H1 (cell line): ENCODE results near the gene WWC2. TPM values are rescaled to one million over a fixed set of nuclear protein-coding genes. Genes with fewer than 3 reads are reported as not detected.

Experiments
- CTCF ChIA-PET: fragments of 300-600 bp; sonication (Branson Sonifier 250); formaldehyde crosslinking; loops from one replicate; lab custom pipeline; 2021; ENCODE audit not compliant: partially characterized antibody; lab: Charles Lee
- POLR2A ChIA-PET: fragments of 300-600 bp; sonication (Branson Sonifier 250); formaldehyde crosslinking; loops from one replicate; lab custom pipeline; 2021; ENCODE audit warnings: inconsistent platforms; ENCODE audit not compliant: partially characterized antibody; lab: Charles Lee
- DNase-seq, 2 experiments: peaks; one replicate each; pipeline versions ENCODE4 v3.0.0 to v3.0.0-alpha.2; 2010 to 2022; ENCODE audit warnings: low spot score in 2 of 2, low read depth in 1 of 2, mixed read lengths in 1 of 2
- FAIRE-seq: peaks from 2 replicates; lab custom pipeline; 2011; peaks lifted over from hg19 to GRCh38; lab: Jason Lieb, UNC
- H2AFZ ChIP-seq: 2 replicates; pipeline ENCODE4 v1.8.1; 2012; ENCODE audit warnings: low read length, inconsistent platforms
- H2AK5ac ChIP-seq: 2 replicates; pipeline ENCODE4 v1.6.1; 2013; ENCODE audit warnings: low read depth, low read length
- H2BK120ac ChIP-seq: replicated peaks from 2 replicates; pipeline ENCODE3; 2013; ENCODE audit warnings: low read depth, low read length, inconsistent platforms
- H2BK12ac ChIP-seq: 2 replicates; pipeline ENCODE4 v1.6.1; 2013; ENCODE audit warnings: low read depth, low read length
- H2BK15ac ChIP-seq: 2 replicates; pipeline ENCODE4 v1.6.1; 2013; ENCODE audit warnings: low read length
- H2BK20ac ChIP-seq: 2 replicates; pipeline ENCODE4 v1.6.1; 2013; ENCODE audit warnings: low read length
- H2BK5ac ChIP-seq: 2 replicates; pipeline ENCODE4 v1.6.1; 2013; ENCODE audit warnings: low read depth, low read length
- H3K14ac ChIP-seq: 2 replicates; pipeline ENCODE4 v1.6.1; 2013; ENCODE audit warnings: inconsistent platforms; ENCODE audit not compliant: insufficient read length
- H3K18ac ChIP-seq: 2 replicates; pipeline ENCODE4 v1.6.1; 2013; ENCODE audit warnings: low read length; ENCODE audit errors: extremely low read depth
- H3K23ac ChIP-seq: 2 replicates; pipeline ENCODE4 v1.6.1; 2013; ENCODE audit warnings: inconsistent platforms; ENCODE audit not compliant: insufficient read length
- H3K23me2 ChIP-seq: 2 replicates; pipeline ENCODE4 v1.6.1; 2013; ENCODE audit warnings: low read depth, low read length
- H3K27ac ChIP-seq: 2 replicates; pipeline ENCODE4 v1.6.1; 2011; ENCODE audit warnings: low read depth, low read length, inconsistent platforms
- H3K27me3 ChIP-seq, 4 experiments: replicated peaks in 1 of 4; 1 replicate in 1 of 4; 2 replicates in 3 of 4; pipeline versions ENCODE4 v1.6.1 to v1.8.1; 2011 to 2013; ENCODE audit warnings: low read length in 3 of 4, mild to moderate bottlenecking in 3 of 4, inconsistent platforms in 2 of 4, mixed read lengths in 2 of 4, moderate library complexity in 1 of 4; ENCODE audit not compliant: control insufficient read depth in 3 of 4, insufficient read depth in 3 of 4; ENCODE audit errors: extremely low read depth in 1 of 4
- H3K36me3 ChIP-seq, 4 experiments: 2 replicates each; pipeline versions ENCODE4 v1.6.1 to v1.8.1; 2011 to 2013; ENCODE audit warnings: mild to moderate bottlenecking in 4 of 4, low read length in 3 of 4, moderate library complexity in 2 of 4, control low read depth in 1 of 4, inconsistent platforms in 1 of 4; ENCODE audit not compliant: insufficient read depth in 4 of 4, control insufficient read depth in 2 of 4
- H3K4ac ChIP-seq: replicated peaks from 2 replicates; pipeline ENCODE3; 2013; ENCODE audit warnings: low read length, low read depth, mixed read lengths, inconsistent platforms; ENCODE audit not compliant: insufficient read length
- H3K4me1 ChIP-seq, 4 experiments: replicated peaks in 1 of 4; 1 replicate in 1 of 4; 2 replicates in 3 of 4; pipeline versions ENCODE4 v1.6.1 to v1.8.1; 2011 to 2013; ENCODE audit warnings: low read length in 3 of 4, inconsistent platforms in 2 of 4, mixed read lengths in 1 of 4; ENCODE audit not compliant: insufficient read depth in 4 of 4, control insufficient read depth in 3 of 4
- H3K4me2 ChIP-seq, 2 experiments: 2 replicates each; pipeline versions ENCODE4 v1.6.1 to v1.8.1; 2011 to 2013; ENCODE audit warnings: low read depth in 2 of 2, low read length in 2 of 2, control low read depth in 1 of 2, inconsistent platforms in 1 of 2, mild to moderate bottlenecking in 1 of 2; ENCODE audit not compliant: insufficient read depth in 1 of 2
- H3K4me3 ChIP-seq, 4 experiments: fragments of 200-600, 300-600 bp in 1 of 4; sonication (generic), shearing (Covaris generic), sonication (Bioruptor Twin) in 1 of 4; 2 replicates each; pipeline versions ENCODE4 v1.5.1 to v1.8.1; 2011 to 2016; ENCODE audit warnings: low read length in 4 of 4, low read depth in 3 of 4, control low read depth in 2 of 4, inconsistent platforms in 2 of 4, mild to moderate bottlenecking in 2 of 4, mixed read lengths in 1 of 4, moderate library complexity in 1 of 4; ENCODE audit not compliant: insufficient read depth in 2 of 4; ENCODE audit errors: extremely low read depth in 1 of 4
- H3K56ac ChIP-seq: replicated peaks from 2 replicates; pipeline ENCODE3; 2013; ENCODE audit warnings: low read depth, mild to moderate bottlenecking, mixed read lengths, low read length, inconsistent platforms; ENCODE audit not compliant: insufficient read length
- H3K79me1 ChIP-seq: 2 replicates; pipeline ENCODE4 v1.6.1; 2013; ENCODE audit warnings: low read depth, low read length, control low read depth
- H3K79me2 ChIP-seq, 2 experiments: 2 replicates each; pipeline versions ENCODE4 v1.6.1 to v1.8.1; 2012 to 2013; ENCODE audit warnings: low read length in 2 of 2, mild to moderate bottlenecking in 2 of 2, inconsistent platforms in 1 of 2; ENCODE audit not compliant: insufficient read depth in 2 of 2, control insufficient read depth in 1 of 2
- H3K9ac ChIP-seq, 4 experiments: replicated peaks in 1 of 4; 1 replicate in 1 of 4; 2 replicates in 3 of 4; pipeline versions ENCODE4 v1.6.1 to v1.8.1; 2011 to 2013; ENCODE audit warnings: low read depth in 3 of 4, low read length in 3 of 4, control low read depth in 2 of 4, mild to moderate bottlenecking in 2 of 4, moderate library complexity in 2 of 4, inconsistent platforms in 1 of 4; ENCODE audit errors: extremely low read depth in 1 of 4
- H3K9me3 ChIP-seq, 2 experiments: 2 replicates each; pipeline versions ENCODE4 v1.6.1 to v1.8.1; 2012 to 2013; ENCODE audit warnings: mild to moderate bottlenecking in 2 of 2, moderate library complexity in 2 of 2, control low read depth in 1 of 2, inconsistent platforms in 1 of 2, low read depth in 1 of 2, low read length in 1 of 2, mixed read lengths in 1 of 2; ENCODE audit not compliant: insufficient read depth in 2 of 2
- H4K20me1 ChIP-seq, 2 experiments: replicated peaks in 1 of 2; 2 replicates each; pipeline versions ENCODE3 to v1.8.1; 2011 to 2013; ENCODE audit warnings: inconsistent platforms in 2 of 2, low read length in 2 of 2, mild to moderate bottlenecking in 1 of 2; ENCODE audit not compliant: insufficient read depth in 2 of 2, control insufficient read depth in 1 of 2
- H4K5ac ChIP-seq: 2 replicates; pipeline ENCODE4 v1.6.1; 2013; ENCODE audit warnings: low read length, low read depth, mixed read lengths, inconsistent platforms; ENCODE audit not compliant: insufficient read length
- H4K8ac ChIP-seq: 2 replicates; pipeline ENCODE4 v1.8.0; 2013; ENCODE audit warnings: mild to moderate bottlenecking, moderate library complexity, low read length, inconsistent platforms; ENCODE audit not compliant: insufficient read depth; ENCODE audit errors: extremely low read depth
- H4K91ac ChIP-seq: replicated peaks from 2 replicates; pipeline ENCODE3; 2013; ENCODE audit warnings: low read length, mixed read lengths, inconsistent platforms; ENCODE audit not compliant: insufficient read length
- CBX5 ChIP-seq: fragments of 300-800, 300-1000 bp; sonication (generic); IDR thresholded peaks from 2 replicates; pipeline ENCODE4 v1.7.1; 2016; ENCODE audit warnings: antibody characterized with exemption, low read length, low read depth
- CHD1 ChIP-seq: IDR thresholded peaks from 2 replicates; pipeline ENCODE4 v1.6.1; 2012; ENCODE audit warnings: low read depth, low read length, improper control_type of control experiment
- CTBP2 ChIP-seq: IDR thresholded peaks from 2 replicates; pipeline ENCODE4 v1.7.0; 2011; ENCODE audit warnings: borderline replicate concordance, mild to moderate bottlenecking, moderate library complexity, mixed read lengths, low read length; ENCODE audit not compliant: insufficient read depth, insufficient read length
- POLR2AphosphoS5 ChIP-seq: IDR thresholded peaks from 2 replicates; pipeline ENCODE4 v1.6.1; 2011; ENCODE audit warnings: low read depth, low read length
- POU5F1 ChIP-seq: IDR thresholded peaks from 2 replicates; pipeline ENCODE4 v1.6.1; 2011; ENCODE audit warnings: low read depth, mild to moderate bottlenecking, low read length, moderate library complexity
- SP1 ChIP-seq: IDR thresholded peaks from 2 replicates; pipeline ENCODE4 v1.6.1; 2011; ENCODE audit warnings: low read depth, low read length
- SRF ChIP-seq: IDR thresholded peaks from 2 replicates; pipeline ENCODE4 v1.6.1; 2011; ENCODE audit warnings: mild to moderate bottlenecking, low read depth, low read length, moderate library complexity
- TAF7 ChIP-seq: optimal IDR thresholded peaks from 2 replicates; pipeline ENCODE3; 2011; ENCODE audit warnings: low read depth, mild to moderate bottlenecking, inconsistent platforms, low read length, moderate library complexity, borderline replicate concordance
- USF2 ChIP-seq: IDR thresholded peaks from 2 replicates; pipeline ENCODE4 v1.6.1; 2011; ENCODE audit warnings: low read length, improper control_type of control experiment
- WGBS, 2 experiments: shearing (Covaris generic) in 1 of 2; methylation state at CpG; one replicate each; pipeline versions ENCODE4 v1.1.6 to v1.1.7; 2013 to 2015; ENCODE audit warnings: low lambda C conversion rate in 2 of 2, mixed read lengths in 2 of 2, inconsistent platforms in 1 of 2, low coverage in 1 of 2, missing lambda C conversion rate in 1 of 2; ENCODE audit not compliant: insufficient replicate concordance in 2 of 2, insufficient coverage in 1 of 2, insufficient read length in 1 of 2; ENCODE audit errors: extremely low coverage in 1 of 2, missing lambda C conversion rate in 1 of 2; 5-methylcytosine and 5-hydroxymethylcytosine counted together
- polyA plus RNA-seq, 7 experiments: library from polyadenylated mRNA; depleted of rRNA in 3 of 7; stranded (reverse) in 5 of 7; unstranded in 2 of 7; fragments of >200 nt in 5 of 7; fragments of 200-250 nt in 2 of 7; gene quantifications; 1 replicate in 5 of 7; 2 replicates in 1 of 7; 4 replicates in 1 of 7; pipeline versions ENCODE4 v1.2.1 to v1.2.3, GENCODE V29; 2011 to 2013; ENCODE audit warnings: missing spikeins in 2 of 7, mixed read lengths in 2 of 7
- total RNA-seq: library from RNA; stranded (reverse); fragmentation: NEBNext Ultra II Directional; extraction: Animal tissue kit (Norgen Biotek cat#: 25700); gene quantifications from 2 replicates; pipeline ENCODE4 v1.2.1, GENCODE V29; 2021

WWC2 gene
- total and polyA plus RNA-seq, 2 of the 8 experiments (the other 6 are each of a cell fraction or from before 2014, with no cell fraction given) = 17.6 to 135 TPM

DNA sequence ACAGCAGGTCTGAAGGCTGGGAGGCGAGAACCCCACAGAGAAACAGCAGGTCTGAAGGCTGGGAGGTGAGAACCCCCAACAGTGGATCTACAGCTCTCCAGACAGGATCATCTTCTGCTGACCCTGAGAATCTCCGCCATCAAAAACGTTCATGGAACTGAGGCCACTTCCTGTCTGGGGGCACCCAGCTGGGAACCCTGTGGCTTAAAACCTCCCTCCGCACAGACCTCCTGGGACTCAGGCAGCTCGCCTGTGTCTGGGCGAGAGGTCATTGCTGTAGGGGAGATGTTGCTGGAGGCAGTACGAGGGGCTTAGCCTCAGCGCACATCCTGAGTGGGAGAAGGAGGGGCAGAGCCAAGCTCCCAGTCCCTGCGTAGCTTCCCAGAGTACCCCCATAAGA, 238.3 kb downstream of the WWC2 start:
- no peak overlapping the region for H3K4ac ChIP-seq
- H3K23ac ChIP-seq = no peak overlapping the region
- no peak overlapping the region for H2AFZ ChIP-seq
- 92% methylated on average over 8 of the region's 9 CpGs; no CpG with 5 or more reads in 1 of the 2 experiments for WGBS, 2 experiments
- no peak overlapping the region for H2BK15ac ChIP-seq
- H3K79me1 ChIP-seq = no peaks in the 10 kb centered on the region
- H3K4me3 ChIP-seq = no peak overlapping the region
- H3K4me1 ChIP-seq = no peaks in the 10 kb centered on the region
- H4K91ac ChIP-seq = no peak overlapping the region
- H3K9me3 ChIP-seq = no peaks in the 10 kb centered on the region
- no peak overlapping the region for H3K27ac ChIP-seq
- H4K8ac ChIP-seq = no peak overlapping the region
- FAIRE-seq = no peak
- H3K4me2 ChIP-seq = no peak overlapping the region
- CTCF ChIA-PET = no interaction called here
- no peak overlapping the region for H2BK12ac ChIP-seq
- DNase-seq = no peak
- H3K18ac ChIP-seq = no peak overlapping the region
- H4K20me1 ChIP-seq = no peaks in the 10 kb centered on the region
- POLR2A ChIA-PET = no interaction called here
- no peak overlapping the region for H3K9ac ChIP-seq
- no peak overlapping the region for H2AK5ac ChIP-seq
- no peak overlapping the region for H2BK5ac ChIP-seq
- no peak overlapping the region for H2BK20ac ChIP-seq
- no peaks in the 10 kb centered on the region for H3K36me3 ChIP-seq
- H3K23me2 ChIP-seq = peaks cover 2% of the 10 kb centered on the region; the same call in 1 of the 2 replicates
- no peaks in the 10 kb centered on the region for H3K79me2 ChIP-seq
- no peak overlapping the region for H3K14ac ChIP-seq
- H3K27me3 ChIP-seq = peaks cover 0 to 1% (median 0%) of the 10 kb centered on the region in 4 experiments; a peak in 1 of 7 replicates
- H3K56ac ChIP-seq = no peak overlapping the region
- no peak for TF ChIP-seq TAF7
- TF ChIP-seq CTBP2 = no peak
- TF ChIP-seq POU5F1 = no peak
- TF ChIP-seq SP1 = no peak
- no peak for TF ChIP-seq CHD1
- TF ChIP-seq USF2 = no peak
- no peak for TF ChIP-seq POLR2AphosphoS5
- TF ChIP-seq CBX5 = no peak
- TF ChIP-seq SRF = no peak
- no peak overlapping the region for H2BK120ac ChIP-seq
- H4K5ac ChIP-seq = no peak overlapping the region
